ENCODE results near the gene KCNIP4. TPM values are rescaled to one million over a fixed set of nuclear protein-coding genes. Genes with fewer than 3 reads are reported as not detected.

Gene KCNIP4
- total and polyA plus RNA-seq, 2 of the 8 experiments (the other 6 are each of a cell fraction or from before 2014, with no cell fraction given) = 0.06 TPM; not detected in 1

- FAIRE-seq (no peak), DNase-seq (ENCODE audit: low read depth in 1 of 2, low spot score in 2 of 2) (no peak)
- Histone ChIP-seq H3K23ac (ENCODE audit: insufficient read length) (no peak overlapping the region), H2BK20ac (ENCODE audit: low read length) (no peak overlapping the region), H4K91ac (replicated peaks; ENCODE audit: insufficient read length, low read length) (no peak overlapping the region), H3K9ac (replicated peaks in 1 of 4; ENCODE audit: extremely low read depth in 1 of 4, low read depth in 3 of 4, low read length in 3 of 4) (no peak overlapping the region), H3K9me3 (ENCODE audit: insufficient read depth in 2 of 2, low read depth in 1 of 2, low read length in 1 of 2) (no peaks in the 10 kb centered on the region), H3K14ac (ENCODE audit: insufficient read length) (no peak overlapping the region), H2BK5ac (ENCODE audit: low read depth, low read length) (no peak overlapping the region), H2AK5ac (ENCODE audit: low read depth, low read length) (no peak overlapping the region), H3K79me1 (ENCODE audit: low read depth, low read length) (no peaks in the 10 kb centered on the region), H2BK12ac (ENCODE audit: low read depth, low read length) (no peak overlapping the region), H3K27ac (ENCODE audit: low read depth, low read length) (no peak overlapping the region), H3K4me3 (ENCODE audit: extremely low read depth in 1 of 4, insufficient read depth in 2 of 4, low read depth in 3 of 4, low read length in 4 of 4) (no peak overlapping the region), H3K56ac (replicated peaks; ENCODE audit: insufficient read length, low read depth, low read length) (no peak overlapping the region), H3K23me2 (ENCODE audit: low read depth, low read length) (no peaks in the 10 kb centered on the region), H3K18ac (ENCODE audit: extremely low read depth, low read length) (no peak overlapping the region), H3K79me2 (ENCODE audit: control insufficient read depth in 1 of 2, insufficient read depth in 2 of 2, low read length in 2 of 2) (no peaks in the 10 kb centered on the region), H3K4me1 (replicated peaks in 1 of 4; ENCODE audit: control insufficient read depth in 3 of 4, insufficient read depth in 4 of 4, low read length in 3 of 4) (no peaks in the 10 kb centered on the region), H3K4ac (replicated peaks; ENCODE audit: insufficient read length, low read depth, low read length) (no peak overlapping the region), H2AFZ (ENCODE audit: low read length) (no peak overlapping the region), H2BK120ac (replicated peaks; ENCODE audit: low read depth, low read length) (no peak overlapping the region), H4K5ac (ENCODE audit: insufficient read length, low read depth, low read length) (no peak overlapping the region), H4K20me1 (replicated peaks in 1 of 2; ENCODE audit: control insufficient read depth in 1 of 2, insufficient read depth in 2 of 2, low read length in 2 of 2) (no peaks in the 10 kb centered on the region), H3K27me3 (replicated peaks in 1 of 4; ENCODE audit: control insufficient read depth in 3 of 4, extremely low read depth in 1 of 4, insufficient read depth in 3 of 4, low read length in 3 of 4) (no peaks in the 10 kb centered on the region), H3K36me3 (ENCODE audit: control insufficient read depth in 2 of 4, insufficient read depth in 4 of 4, low read length in 3 of 4) (no peaks in the 10 kb centered on the region), H3K4me2 (ENCODE audit: insufficient read depth in 1 of 2, low read depth in 2 of 2, low read length in 2 of 2) (no peak overlapping the region), H2BK15ac (ENCODE audit: low read length) (no peak overlapping the region), H4K8ac (ENCODE audit: extremely low read depth, insufficient read depth, low read length) (no peak overlapping the region)
- TF ChIP-seq SP2 (IDR thresholded peaks at IDR 0.05; ENCODE audit: low read length) (no peak), GABPA (IDR thresholded peaks at IDR 0.05; ENCODE audit: borderline replicate concordance, insufficient read depth, low read length) (no peak), CREB1 (IDR thresholded peaks at IDR 0.05) (no peak), CEBPB (IDR thresholded peaks at IDR 0.05; ENCODE audit: low read depth, low read length) (peak; percentile 31; the same call in 1 of the 2 replicates)
- TF ChIP-seq, protein P1, sequence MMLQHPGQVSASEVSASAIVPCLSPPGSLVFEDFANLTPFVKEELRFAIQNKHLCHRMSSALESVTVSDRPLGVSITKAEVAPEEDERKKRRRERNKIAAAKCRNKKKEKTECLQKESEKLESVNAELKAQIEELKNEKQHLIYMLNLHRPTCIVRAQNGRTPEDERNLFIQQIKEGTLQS (IDR thresholded peaks at IDR 0.05; ENCODE audit: insufficient read depth, low read depth, low read length) = no peak
- 81% methylated on average over 9 of the region's 9 CpGs; no CpG with 5 or more reads in 1 of the 2 experiments for WGBS, 2 experiments (ENCODE audit: extremely low coverage in 1 of 2, insufficient coverage in 1 of 2, insufficient read length in 1 of 2, insufficient replicate concordance in 2 of 2, low coverage in 1 of 2, low lambda C conversion rate in 2 of 2, missing lambda C conversion rate in 1 of 2)
- CTCF ChIA-PET (ENCODE audit: partially characterized antibody) = interaction anchor here (1.4 kb wide), 1 partner anchor 594 kb away, joined by 8 read pairs; no protein-coding TSS in a partner anchor
- POLR2A ChIA-PET (ENCODE audit: partially characterized antibody) = no interaction called here
Observed at GRCh38 chr4:21795091-21795490, 153.5 kb downstream of the KCNIP4 start.

Data from H1 (cell line).